HG03520 (cell line): ENCODE results near the gene ACTL8.

Source experiments
- ATAC-seq: cut with Tn5 transposase; IDR thresholded peaks from one replicate; pipeline ENCODE4 v1.9.1; 2021; ENCODE audit warnings: mild to moderate bottlenecking, moderate library complexity; ENCODE audit not compliant: unreplicated experiment

Gene ACTL8

DNA sequence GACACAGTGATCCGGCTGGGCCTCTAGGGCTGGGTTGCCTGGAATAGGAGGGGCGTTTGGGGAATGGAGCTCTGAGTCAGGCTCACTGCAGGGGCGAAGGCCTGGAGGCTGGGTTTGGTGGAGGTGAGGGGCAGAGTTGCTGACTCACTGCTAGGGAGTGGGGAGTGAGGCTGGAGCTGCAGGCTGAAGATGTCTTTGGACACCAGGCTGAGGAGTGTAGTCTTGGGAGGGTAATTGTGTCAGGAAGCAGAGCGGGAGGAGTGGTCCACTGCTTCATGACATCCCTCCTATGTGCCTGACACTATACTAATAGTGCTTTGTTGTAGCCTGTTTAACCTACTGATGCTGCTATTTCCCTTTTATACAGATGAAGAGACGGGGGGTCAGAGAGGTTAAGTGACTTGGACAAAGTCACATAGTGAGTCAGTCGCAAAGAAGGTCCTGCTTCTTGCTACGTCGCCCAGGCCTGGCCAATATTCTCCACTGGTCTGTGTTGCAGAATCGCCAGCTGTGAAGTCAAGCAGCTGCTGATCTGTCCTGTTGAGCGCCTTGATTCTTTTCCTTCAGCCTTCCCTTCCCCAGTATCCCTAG is 13.6 kb downstream of the ACTL8 start:
- ATAC-seq, result no peak

DNA sequence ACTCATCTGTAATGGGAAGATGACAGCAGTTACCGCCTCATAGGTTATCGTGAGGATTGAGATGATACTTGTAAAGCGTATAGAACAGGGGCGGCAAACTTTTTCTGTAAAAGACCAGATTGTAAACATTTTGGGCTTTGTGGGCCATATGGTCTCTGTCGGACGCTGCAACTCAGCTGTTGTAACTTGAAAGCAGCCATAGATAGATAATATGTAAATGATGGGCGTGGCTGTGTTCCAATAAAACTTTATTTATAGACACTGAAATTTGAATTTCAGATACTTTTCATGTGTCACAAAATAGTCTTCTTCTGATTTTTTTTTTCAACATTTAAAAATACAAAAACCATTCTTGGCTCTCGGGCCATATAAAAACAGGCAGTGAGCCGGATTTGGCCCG is 15.8 kb downstream of the ACTL8 start:
- no peak for ATAC-seq

- ATAC-seq, result no peak
Observed at GRCh38 chr1:17772615-17773212, 17.6 kb downstream of the ACTL8 start.

DNA sequence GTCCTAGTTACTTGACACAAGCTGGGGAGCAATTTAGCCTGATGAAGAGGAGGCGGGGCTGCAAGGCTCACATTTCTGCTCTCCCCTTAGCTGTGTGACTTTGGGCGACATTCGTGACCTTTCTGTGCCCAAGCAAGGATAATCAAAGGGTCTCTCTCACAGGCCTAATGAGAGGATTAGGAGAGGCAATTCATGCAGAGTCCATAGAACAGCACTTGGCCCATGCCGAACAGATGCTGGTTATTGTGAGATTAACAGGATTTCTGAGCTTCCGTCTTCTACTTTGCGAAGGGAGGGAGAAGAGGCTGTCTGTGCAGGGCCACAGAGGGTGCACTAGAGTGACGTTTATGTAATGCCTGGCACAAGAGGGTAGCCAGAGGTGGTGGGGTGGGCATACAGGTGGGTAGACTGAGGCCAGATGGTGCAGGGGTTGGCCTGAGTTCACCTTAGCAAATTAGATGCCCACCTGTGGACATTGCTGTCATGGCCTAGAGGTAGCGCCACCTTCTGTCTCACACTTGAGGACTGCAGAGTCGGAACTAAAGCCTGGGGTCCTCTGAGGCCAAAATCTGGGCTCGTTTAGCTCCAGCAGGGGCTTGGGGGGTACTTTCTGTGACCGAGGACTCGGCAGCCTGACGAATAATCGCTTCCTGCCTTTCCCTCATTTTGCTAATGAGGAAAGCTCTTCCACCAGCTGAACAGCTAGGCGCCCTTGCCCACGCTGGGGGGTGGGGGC is 18.6 kb downstream of the ACTL8 start:
- no peak for ATAC-seq

GRCh38 chr1:17774452-17774851 is 19.3 kb downstream of the ACTL8 start:
- no peak for ATAC-seq

GRCh38 chr1:17775796-17776195 is 20.7 kb downstream of the ACTL8 start:
- ATAC-seq, result no peak

DNA sequence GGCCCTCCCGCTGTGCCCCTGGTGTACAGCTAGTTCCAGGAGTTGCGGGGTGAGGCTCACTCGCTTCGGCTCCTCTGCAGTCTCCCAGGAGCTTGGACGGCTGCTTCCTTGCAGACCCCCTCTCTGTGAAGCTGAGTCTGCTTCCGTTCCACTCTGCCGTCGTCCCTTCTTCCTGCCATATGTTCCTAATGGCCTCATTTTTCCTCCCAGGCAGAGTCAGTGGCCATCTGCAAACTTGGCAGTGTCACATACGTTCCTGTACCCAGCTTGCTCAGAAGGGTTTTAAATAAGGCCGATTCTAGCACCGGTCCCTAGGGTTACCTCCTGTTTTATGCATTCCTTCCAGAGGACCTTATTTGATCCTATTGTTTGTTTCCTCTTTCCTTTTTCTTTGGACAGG is 21.3 kb downstream of the ACTL8 start:
- ATAC-seq, result no peak

GRCh38 chr1:17777330-17777729 is 22.2 kb downstream of the ACTL8 start:
- no peak for ATAC-seq

- no peak for ATAC-seq
Observed at GRCh38 chr1:17777818-17778217, 22.7 kb downstream of the ACTL8 start.

- ATAC-seq, result no peak
Observed at GRCh38 chr1:17780916-17781315, 25.8 kb downstream of the ACTL8 start.

GRCh38 chr1:17789926-17790325 is 34.8 kb downstream of the ACTL8 start:
- ATAC-seq, result no peak

DNA sequence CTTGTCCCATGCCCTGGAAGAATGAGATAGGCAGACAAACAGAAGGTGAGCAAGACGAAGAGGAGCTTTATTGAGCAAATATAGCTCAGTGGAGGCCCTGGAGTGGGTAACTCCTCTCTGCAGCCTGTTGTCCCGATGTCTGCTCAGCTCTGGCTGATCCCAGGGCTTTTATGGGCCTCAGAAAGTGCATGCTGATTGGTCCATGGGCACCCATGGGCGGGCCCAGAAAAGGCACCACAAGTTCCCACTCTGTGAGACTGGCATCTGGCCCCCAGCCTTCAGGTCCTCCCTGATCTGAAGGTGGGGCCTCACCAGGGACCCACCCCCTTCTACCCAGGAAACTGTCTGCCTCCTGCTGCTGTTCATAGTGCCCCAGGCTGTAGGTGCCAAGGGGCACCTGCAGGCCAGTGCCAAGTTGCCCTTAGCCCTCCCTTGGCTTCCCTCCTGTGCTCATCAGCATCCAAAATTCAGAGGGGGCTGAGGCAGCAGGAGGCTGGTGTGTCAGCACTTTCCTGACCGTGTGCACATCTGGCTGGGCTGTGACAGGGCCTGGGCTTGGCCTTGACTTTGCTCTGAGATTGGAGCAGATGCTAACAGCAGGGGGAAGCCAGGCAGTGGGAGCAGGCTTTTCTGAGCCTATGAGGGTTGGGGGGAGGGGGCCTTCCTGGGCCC is 35.4 kb downstream of the ACTL8 start:
- ATAC-seq, result no peak

DNA sequence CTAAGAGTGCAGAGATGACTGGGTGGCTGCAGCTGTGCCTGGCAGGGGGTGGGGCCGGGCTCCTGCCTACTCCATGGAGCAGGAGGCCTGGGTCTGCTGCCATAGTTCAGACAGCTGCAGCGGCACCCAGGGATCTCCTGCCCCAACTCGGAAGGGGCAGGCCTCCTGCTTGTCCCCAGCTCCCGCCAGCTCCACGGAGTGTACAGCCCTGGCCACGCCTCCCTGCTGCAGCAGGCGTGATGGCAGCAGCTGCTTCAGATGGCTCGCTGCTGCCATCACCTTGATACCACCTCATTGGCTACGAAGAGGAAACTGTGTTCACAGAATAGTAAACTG is 35.9 kb downstream of the ACTL8 start:
- ATAC-seq, result no peak

- ATAC-seq, result no peak
Observed at GRCh38 chr1:17791480-17791879, 36.3 kb downstream of the ACTL8 start.

- ATAC-seq, result no peak
Observed at GRCh38 chr1:17792421-17792820, 37.3 kb downstream of the ACTL8 start.

DNA sequence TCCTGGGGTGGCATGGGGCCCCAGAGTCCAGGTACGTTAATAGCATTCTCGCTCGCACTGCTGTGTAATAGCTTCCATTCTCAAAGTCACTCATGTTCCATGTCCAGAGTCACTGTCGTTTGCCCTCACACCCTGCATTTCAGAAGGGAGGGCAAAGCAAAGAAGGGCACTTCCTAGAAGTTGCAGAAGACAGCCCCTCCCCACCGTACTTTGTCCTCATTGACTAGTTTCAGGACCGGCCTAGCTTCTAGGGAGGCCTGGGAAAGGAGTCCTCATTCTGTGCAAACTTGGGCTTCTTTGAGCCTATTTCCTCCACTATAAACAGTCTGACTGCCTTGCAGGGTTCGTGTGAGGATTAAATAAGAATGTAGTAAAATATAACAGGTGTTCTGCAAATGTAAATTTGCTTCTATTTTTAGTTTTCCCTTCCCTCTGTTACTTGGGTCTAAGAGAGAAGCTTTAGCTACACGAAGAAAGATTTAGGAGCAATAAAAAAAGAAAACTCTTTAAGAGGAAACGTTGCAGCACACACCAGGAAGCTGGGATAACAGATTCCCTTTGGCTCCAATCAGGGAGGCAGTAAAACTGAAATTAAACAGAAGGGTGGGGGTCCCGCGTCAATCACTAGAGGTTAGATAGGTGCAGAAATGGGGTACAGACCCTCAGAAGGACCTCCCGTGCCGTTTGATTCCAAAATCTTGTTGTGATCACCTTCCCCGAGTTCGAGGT is 40.1 kb downstream of the ACTL8 start:
- no peak for ATAC-seq

- no peak for ATAC-seq
Observed at GRCh38 chr1:17795836-17796645, 40.9 kb downstream of the ACTL8 start.

- no peak for ATAC-seq
Observed at GRCh38 chr1:17797478-17797877, 42.3 kb downstream of the ACTL8 start.

DNA sequence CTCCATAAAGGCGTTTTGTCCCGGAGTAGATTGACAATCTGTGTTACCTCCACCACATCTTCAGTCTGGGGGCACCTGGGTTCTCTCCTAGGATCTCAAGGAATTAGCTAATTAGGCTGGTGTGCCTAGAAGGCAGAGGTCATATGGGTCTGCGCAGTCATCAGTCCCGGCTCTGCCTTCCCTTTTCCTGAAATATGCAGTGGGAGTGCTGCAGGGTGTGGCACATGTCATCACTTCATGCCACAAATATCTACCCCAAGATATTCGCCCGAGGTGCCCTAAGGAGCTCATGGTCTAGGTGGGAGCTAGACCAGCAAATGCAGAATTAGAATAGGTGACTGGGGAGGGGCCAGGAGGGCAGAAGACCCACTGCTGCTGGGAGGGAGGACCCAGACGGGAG is 42.9 kb downstream of the ACTL8 start:
- ATAC-seq, result no peak

DNA sequence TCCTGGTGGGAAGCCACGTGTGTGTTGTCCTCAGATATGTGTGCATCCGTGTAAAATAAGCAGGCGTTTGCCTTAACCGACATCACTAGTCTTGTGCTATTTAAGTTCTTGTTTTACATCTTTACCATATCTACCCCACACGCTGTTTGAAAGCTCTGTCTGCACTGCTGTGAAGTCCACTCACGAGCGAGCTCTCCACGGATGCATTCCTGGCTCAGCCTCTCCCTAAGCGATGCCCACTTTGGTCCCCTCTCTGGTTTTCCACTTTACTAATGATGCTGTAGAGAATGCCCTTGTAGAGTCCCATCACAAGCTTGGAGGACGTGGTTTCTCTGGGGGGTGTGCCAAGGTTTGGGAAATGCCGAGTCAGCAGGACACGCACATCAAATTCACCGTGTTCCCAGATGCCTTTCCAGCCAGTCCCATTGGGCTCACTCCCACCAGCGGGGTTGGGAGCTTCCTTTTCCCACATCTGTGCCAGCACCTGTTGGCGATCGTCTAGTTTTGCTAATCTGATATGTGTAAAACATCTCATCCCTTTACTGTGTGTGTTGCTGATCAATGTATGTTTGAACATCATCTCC is 43.8 kb downstream of the ACTL8 start:
- no peak for ATAC-seq
